Measurements from ENCODE around the gene CACNA2D1. TPM values are rescaled to one million over a fixed set of nuclear protein-coding genes. Genes with fewer than 3 reads are reported as not detected.
"Not testable (repeated sequence)": the region's sequence is repeated elsewhere in the genome, so short reads cannot be mapped to it uniquely, and the experiment has no call there.

CACNA2D1 gene
- polyA plus RNA-seq, 6 donors from 2014 or later: not detected

DNA sequence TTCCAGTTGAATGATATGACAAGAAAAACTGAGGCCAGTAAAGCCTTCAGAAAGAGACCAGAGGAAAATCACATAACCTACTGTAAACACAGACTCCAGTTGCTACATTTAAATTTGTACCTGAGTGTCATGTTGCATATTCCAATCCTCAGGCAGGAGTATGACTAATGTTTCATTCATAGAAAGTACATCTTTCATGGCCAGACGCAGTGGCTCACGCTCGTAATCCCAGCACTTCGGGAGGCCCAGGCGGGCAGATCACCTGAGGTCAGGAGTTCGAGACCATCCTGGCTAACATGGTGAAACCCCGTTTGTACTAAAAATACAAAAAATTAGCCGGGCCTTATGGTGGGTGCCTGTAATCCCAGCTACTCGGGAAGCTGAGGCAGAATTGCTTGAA lies 429.0 kb downstream of the CACNA2D1 start:
- not testable (repeated sequence) for H3K36me3 Mint-ChIP-seq; H3K27ac Mint-ChIP-seq; DNase-seq; H3K27me3 Mint-ChIP-seq; H3K4me3 Mint-ChIP-seq; H3K9me3 Mint-ChIP-seq; ATAC-seq (ENCODE audit: low read depth in 2 of 2); H3K4me1 Mint-ChIP-seq

DNA sequence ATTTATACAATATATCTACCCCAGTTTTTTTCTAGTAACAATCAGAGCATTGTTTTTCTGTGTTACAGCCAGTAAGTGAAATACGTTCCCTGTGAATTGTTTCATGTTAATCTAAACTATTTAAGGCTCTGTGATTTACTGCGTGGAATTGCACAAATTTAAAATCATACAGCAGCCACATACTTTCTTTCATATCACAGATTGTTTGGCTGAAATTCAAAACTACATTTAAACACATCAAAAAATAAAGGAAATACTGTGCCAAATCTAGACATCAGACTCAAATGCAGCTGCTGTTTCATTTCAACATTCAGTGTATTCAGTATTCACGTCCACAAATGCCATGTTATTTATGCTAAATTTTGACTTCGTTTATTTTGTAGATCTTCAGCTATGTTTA lies 431.1 kb downstream of the CACNA2D1 start:
- DNase-seq: no peak
- Mint-ChIP-seq H3K4me3 (no peak overlapping the region), H3K27ac (no peak overlapping the region)

DNA sequence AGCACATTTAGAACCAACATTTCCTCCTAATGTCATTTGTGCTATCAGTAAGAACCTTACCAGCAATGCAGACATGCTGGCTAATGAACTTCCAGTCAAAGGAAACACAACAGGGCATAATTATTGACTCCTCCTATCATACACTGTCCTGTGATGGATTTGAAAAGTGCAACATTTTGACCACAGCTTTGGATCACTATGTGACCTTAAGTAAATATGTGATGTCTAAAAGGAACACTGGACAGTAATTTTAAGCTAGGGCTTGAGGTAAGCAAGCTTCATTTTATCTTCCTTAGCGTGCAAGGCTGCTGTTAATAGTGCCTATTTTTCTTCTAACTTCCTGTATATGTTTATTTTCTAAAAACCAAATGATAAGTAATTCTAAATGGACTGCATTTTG lies 433.2 kb downstream of the CACNA2D1 start:
- Mint-ChIP-seq H3K9me3 (no peaks in the 10 kb centered on the region), H3K36me3 (no peaks in the 10 kb centered on the region), H3K27ac (no peak overlapping the region), H3K4me3 (no peak overlapping the region), H3K27me3 (no peaks in the 10 kb centered on the region), H3K4me1 (no peaks in the 10 kb centered on the region)
- no peak for ATAC-seq (ENCODE audit: low read depth in 2 of 2)
- no peak for DNase-seq

More for the DNA sequence above, 431.1 kb downstream of the CACNA2D1 start:
- no peak for ATAC-seq (ENCODE audit: low read depth in 2 of 2)
- Mint-ChIP-seq H3K27me3 (no peaks in the 10 kb centered on the region), H3K4me1 (no peaks in the 10 kb centered on the region), H3K36me3 (no peaks in the 10 kb centered on the region), H3K9me3 (no peaks in the 10 kb centered on the region)

DNA sequence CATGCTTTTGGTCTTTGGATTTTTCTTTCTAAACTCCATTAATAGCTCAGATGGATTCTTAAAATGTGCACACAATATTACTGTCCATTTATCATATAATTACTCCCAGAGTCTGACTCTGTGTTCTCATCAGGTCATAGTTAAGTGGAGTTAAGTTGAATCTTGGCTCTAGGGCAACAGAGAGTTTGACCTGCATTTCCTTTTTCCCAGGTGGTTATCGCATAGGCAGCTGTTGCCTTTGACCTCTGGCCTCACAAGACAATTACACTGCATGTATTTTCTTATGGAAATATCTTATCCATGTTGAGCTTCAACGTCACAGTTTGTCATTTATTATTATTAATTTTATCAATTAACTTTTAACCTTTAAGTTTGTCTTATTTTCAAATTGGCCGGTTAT lies 436.3 kb downstream of the CACNA2D1 start:
- Mint-ChIP-seq H3K36me3 (no peaks in the 10 kb centered on the region), H3K27me3 (no peaks in the 10 kb centered on the region), H3K4me1 (no peaks in the 10 kb centered on the region), H3K27ac (no peak overlapping the region), H3K9me3 (no peaks in the 10 kb centered on the region), H3K4me3 (no peak overlapping the region)
- DNase-seq (no peak), ATAC-seq (ENCODE audit: low read depth in 2 of 2) (no peak)

DNA sequence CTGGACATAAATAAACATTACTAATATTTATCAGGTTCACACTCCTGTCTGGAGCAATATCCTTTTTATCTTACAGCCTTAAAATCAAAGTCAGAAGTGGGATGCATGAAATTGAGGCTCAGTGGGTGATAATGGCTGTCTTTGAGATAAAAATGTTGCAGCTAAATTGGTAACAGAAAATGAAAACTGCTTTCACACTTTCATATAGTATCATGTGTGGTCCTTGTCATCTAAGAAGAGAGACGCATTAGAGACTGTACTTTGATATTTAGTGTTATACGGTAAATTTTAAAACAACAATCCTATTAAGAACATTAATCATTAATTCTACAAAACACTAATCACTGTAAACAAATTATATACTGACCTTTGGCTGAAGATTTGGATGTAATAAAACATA lies 438.5 kb downstream of the CACNA2D1 start:
- H3K36me3 Mint-ChIP-seq: no peaks in the 10 kb centered on the region
- H3K9me3 Mint-ChIP-seq: no peaks in the 10 kb centered on the region
- ATAC-seq (ENCODE audit: low read depth in 2 of 2) (no peak), DNase-seq (no peak)
- H3K27me3 Mint-ChIP-seq: no peaks in the 10 kb centered on the region
- no peaks in the 10 kb centered on the region for H3K4me1 Mint-ChIP-seq
- no peak overlapping the region for H3K4me3 Mint-ChIP-seq
- no peak overlapping the region for H3K27ac Mint-ChIP-seq

DNA sequence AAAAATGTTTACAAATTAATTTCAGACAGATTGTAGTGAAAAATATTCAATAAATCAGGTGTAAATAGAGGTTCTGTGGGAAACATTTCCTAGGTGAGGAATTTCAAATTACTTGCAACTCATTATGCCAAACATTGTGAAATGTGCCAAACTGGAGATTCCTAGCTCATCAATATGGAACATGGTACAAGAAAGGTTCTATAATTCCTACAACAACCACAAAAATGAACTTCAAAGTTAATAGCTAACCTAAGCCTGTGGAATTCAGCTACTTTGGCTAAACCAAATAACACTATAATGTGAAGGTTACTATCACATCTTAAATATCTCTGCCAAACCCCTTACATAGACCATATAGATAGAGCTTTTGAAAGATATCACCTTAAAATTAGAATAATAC lies 450.4 kb downstream of the CACNA2D1 start:
- Mint-ChIP-seq H3K4me3 (no peak overlapping the region), H3K27me3 (no peaks in the 10 kb centered on the region), H3K4me1 (no peaks in the 10 kb centered on the region), H3K36me3 (no peaks in the 10 kb centered on the region), H3K27ac (no peak overlapping the region), H3K9me3 (no peaks in the 10 kb centered on the region)
- no peak for DNase-seq
- no peak for ATAC-seq (ENCODE audit: low read depth in 2 of 2)

DNA sequence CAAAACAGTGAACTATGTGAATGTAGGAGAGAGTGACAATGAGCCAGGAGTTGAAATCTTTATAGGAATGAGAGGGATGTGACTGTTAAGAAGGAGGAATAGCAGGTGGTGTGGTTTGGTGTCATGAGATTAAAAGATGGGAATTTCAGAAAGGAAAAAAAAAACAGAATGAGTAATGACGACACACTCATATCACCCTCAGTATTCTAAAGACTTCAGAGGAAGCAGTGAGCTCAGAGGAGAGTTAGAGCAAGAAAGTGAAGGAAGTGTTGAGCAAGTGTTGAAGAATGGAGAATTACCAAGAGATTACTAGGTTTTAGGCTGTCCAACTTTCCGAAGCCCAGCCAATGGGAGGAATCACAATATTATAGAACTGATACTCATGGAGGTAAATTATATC lies 453.2 kb downstream of the CACNA2D1 start:
- Mint-ChIP-seq H3K4me3 (no peak overlapping the region), H3K4me1 (no peaks in the 10 kb centered on the region), H3K9me3 (peaks cover 0 to 1% (median 0%) of the 10 kb centered on the region in 7 donors), H3K27ac (no peak overlapping the region), H3K27me3 (no peaks in the 10 kb centered on the region), H3K36me3 (no peaks in the 10 kb centered on the region)
- DNase-seq (no peak), ATAC-seq (ENCODE audit: low read depth in 2 of 2) (no peak)

DNA sequence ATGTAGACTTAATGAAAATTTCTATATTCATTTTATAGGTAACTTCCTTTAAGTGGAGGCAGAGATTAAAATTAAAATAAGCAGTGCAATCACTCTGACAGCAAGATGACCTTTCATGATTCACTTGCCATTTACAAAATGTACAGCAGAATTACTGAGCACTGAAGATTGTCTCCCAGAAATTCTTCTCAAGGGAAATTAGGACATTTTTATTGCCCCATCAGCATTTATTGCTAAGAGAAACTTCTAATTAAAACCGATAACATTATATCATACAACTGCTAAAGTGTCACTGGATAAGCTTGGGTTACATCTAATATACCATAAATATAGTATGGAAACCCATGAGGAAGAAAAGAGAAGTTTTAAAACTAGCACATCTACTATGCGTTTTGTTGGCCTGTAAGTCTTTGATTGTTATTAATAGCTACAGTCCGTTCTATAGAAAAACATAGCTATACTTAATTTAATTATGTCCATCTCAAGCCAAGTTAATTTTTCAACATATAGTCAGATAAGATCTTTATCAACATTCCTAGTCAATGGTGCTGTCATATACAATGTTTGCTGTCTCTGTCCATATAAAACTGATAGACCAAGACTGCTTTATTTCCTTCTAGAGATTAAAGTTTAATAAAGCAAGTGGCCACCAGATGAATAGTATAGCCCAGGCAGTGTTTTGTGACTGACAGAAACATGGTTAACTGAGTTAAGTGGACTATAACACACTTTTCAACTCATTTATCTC lies 456.7 kb downstream of the CACNA2D1 start:
- Mint-ChIP-seq H3K4me3 (no peak overlapping the region), H3K27me3 (no peaks in the 10 kb centered on the region), H3K9me3 (peaks cover 0 to 1% (median 0%) of the 10 kb centered on the region in 7 donors), H3K4me1 (no peaks in the 10 kb centered on the region), H3K27ac (no peak overlapping the region), H3K36me3 (no peaks in the 10 kb centered on the region)
- DNase-seq (no peak), ATAC-seq (ENCODE audit: low read depth in 2 of 2) (no peak)

DNA sequence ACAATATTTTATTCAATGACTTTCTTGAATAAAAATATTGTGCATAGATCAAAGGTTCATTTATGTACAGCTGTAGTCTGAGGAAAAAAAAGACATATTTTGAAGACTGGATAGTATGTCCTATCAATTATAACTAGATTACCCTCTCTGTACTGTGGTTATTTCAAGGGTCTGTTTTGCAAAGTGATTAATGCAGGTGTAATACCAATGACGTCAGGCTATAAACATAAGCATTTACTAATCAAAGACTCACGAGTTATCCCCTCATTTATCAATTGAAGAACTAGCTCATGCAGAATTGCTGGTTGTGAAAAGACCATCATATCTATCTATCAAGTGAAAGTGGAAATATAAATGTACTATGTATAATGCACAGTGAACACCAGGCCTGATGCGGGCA lies 460.2 kb downstream of the CACNA2D1 start:
- H3K4me1 Mint-ChIP-seq: no peaks in the 10 kb centered on the region
- H3K9me3 Mint-ChIP-seq: peaks cover 0 to 3% (median 0%) of the 10 kb centered on the region in 7 donors

DNA sequence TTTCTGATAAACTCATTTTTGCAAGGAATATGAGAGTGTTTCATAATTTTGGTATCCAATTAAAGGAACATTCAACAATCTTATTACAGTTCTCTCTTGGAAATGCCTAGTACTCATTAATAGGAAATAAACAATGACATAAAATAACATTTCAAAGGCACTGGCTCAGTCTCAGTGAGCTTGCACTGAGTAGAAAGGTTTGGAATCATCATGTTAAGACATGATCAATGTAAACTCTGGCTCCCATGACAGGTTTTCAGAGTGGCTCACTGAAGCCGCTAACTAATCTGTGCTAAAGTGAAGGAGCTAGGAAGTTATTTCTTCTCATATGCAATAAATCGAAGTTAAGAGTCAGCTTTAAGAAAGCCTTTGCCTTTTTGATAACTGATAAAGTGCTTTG lies 470.5 kb downstream of the CACNA2D1 start:
- no peak for DNase-seq
- Mint-ChIP-seq H3K27me3 (no peaks in the 10 kb centered on the region), H3K4me3 (no peak overlapping the region), H3K9me3 (no peaks in the 10 kb centered on the region), H3K27ac (no peak overlapping the region), H3K4me1 (no peaks in the 10 kb centered on the region), H3K36me3 (no peaks in the 10 kb centered on the region)
- ATAC-seq (ENCODE audit: low read depth in 2 of 2): no peak

More for the DNA sequence above, 460.2 kb downstream of the CACNA2D1 start:
- no peak for DNase-seq
- Mint-ChIP-seq H3K27ac (no peak overlapping the region), H3K4me3 (no peak overlapping the region), H3K27me3 (no peaks in the 10 kb centered on the region), H3K36me3 (no peaks in the 10 kb centered on the region)
- no peak for ATAC-seq (ENCODE audit: low read depth in 2 of 2)

DNA sequence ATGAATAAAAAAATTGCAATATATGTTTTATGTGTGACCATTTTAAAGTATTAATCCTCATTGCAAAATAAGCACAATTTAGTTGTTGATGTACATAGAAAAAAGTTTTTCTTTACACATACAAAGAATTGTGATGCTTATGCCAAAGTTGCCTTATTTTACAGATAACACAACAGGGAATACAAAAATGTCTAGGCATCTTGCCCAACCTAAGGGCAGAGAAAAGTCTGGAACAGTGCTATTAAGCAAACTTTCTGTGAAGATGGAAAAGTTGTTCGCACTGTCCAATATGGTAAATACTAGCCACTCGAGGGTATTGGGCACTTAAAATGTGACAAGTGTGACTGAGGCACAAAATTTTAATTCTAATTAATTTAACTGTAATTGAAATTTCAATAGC lies 483.6 kb downstream of the CACNA2D1 start:
- Mint-ChIP-seq H3K36me3 (no peaks in the 10 kb centered on the region), H3K4me1 (no peaks in the 10 kb centered on the region), H3K4me3 (no peak overlapping the region), H3K27ac (no peak overlapping the region), H3K27me3 (no peaks in the 10 kb centered on the region), H3K9me3 (no peaks in the 10 kb centered on the region)
- ATAC-seq (ENCODE audit: low read depth in 2 of 2): no peak
- no peak for DNase-seq

DNA sequence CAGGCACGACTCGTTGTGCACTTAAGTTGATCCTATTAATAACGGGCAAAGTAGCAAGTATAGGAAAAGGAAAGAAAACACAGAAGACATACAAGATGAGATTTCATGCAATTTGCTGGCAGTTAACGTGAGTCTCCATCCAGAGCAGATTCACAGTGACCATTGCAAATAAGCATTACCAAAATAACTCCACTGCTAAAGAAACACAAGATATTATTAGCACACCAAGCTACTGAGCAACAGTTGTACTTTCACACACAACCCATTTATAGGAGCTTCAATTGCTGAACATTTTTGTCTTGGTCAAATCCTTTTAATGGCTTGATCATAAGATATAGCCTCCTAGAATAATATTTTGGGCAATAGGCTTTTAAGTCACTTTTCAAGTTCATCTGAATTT lies 486.1 kb downstream of the CACNA2D1 start:
- H3K4me3 Mint-ChIP-seq: no peak overlapping the region
- H3K9me3 Mint-ChIP-seq: no peaks in the 10 kb centered on the region
- no peaks in the 10 kb centered on the region for H3K36me3 Mint-ChIP-seq
- no peaks in the 10 kb centered on the region for H3K4me1 Mint-ChIP-seq
- no peak for DNase-seq
- H3K27me3 Mint-ChIP-seq: no peaks in the 10 kb centered on the region
- no peak overlapping the region for H3K27ac Mint-ChIP-seq
- ATAC-seq (ENCODE audit: low read depth in 2 of 2): no peak

DNA sequence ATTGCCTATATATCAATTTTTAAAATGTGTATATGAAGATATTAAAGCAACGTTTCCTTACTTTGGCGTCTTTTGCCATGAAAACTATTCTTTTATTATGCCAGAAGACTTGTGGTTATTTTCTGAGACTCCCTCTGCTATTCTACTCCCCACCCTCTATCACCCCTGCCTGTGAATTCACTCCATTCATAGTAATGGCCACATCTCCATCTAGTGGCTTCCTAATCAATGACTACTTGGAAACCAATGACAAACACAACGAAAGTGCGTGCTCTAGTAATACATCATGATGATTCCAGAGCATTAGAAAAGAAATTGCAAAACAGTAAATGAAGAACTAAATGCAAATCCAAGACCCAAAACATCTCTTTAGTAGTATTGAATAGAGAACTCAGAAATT lies 487.1 kb downstream of the CACNA2D1 start:
- Mint-ChIP-seq H3K27ac (no peak overlapping the region), H3K4me1 (no peaks in the 10 kb centered on the region), H3K27me3 (no peaks in the 10 kb centered on the region), H3K4me3 (no peak overlapping the region), H3K36me3 (no peaks in the 10 kb centered on the region), H3K9me3 (no peaks in the 10 kb centered on the region)
- DNase-seq: no peak
- no peak for ATAC-seq (ENCODE audit: low read depth in 2 of 2)

DNA sequence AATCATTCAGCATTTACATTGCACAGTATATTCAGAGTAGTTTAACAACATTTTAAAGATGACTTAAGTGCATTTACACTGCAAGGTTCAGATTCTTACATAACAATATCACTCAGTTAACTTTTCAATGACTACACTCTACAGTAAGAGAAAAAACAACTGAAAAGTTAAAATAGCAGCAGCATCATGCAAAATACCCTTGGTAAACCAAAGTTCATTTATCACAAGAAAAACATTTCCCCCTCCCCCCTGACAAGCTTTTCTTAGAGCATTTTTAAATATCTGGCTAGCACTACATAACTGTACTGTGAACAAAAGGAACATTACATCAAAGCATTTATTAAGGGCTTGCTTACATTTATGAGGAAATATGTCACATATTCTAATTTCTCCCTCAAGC lies 494.3 kb downstream of the CACNA2D1 start:
- Mint-ChIP-seq H3K9me3 (no peaks in the 10 kb centered on the region), H3K4me1 (no peaks in the 10 kb centered on the region), H3K4me3 (no peak overlapping the region), H3K27me3 (no peaks in the 10 kb centered on the region), H3K27ac (no peak overlapping the region), H3K36me3 (no peaks in the 10 kb centered on the region)
- ATAC-seq (ENCODE audit: low read depth in 2 of 2): no peak
- no peak for DNase-seq

DNA sequence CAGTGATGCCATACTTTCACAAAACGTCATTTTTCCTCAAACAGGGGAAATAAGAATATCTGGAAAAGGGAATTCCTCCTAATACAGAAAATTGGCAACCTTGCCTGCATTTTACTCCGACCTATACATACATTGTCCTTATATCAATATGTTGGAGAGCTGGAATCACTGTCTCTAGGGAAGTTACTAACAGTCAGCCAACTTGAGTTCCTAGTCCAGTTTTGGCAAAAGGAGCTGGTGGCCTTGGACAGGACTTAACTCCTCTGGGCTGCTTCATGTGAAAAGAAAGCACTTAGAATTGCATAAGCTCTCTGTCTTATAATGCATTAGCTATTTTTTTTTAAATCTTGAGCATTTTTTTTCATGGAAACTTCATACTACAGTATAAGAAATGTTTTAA lies 499.5 kb downstream of the CACNA2D1 start:
- no peak for ATAC-seq (ENCODE audit: low read depth in 2 of 2)
- no peaks in the 10 kb centered on the region for H3K9me3 Mint-ChIP-seq
- no peaks in the 10 kb centered on the region for H3K27me3 Mint-ChIP-seq
- DNase-seq: no peak
- H3K4me3 Mint-ChIP-seq: no peak overlapping the region
- H3K4me1 Mint-ChIP-seq: no peaks in the 10 kb centered on the region
- H3K36me3 Mint-ChIP-seq: no peaks in the 10 kb centered on the region
- H3K27ac Mint-ChIP-seq: no peak overlapping the region
